Measurements from ENCODE around the gene ANKRD55. TPM values are rescaled to one million over a fixed set of nuclear protein-coding genes. Genes with fewer than 3 reads are reported as not detected.
A peak's percentile ranks its signal among the peaks of the same experiment; 100 is the strongest.

Gene ANKRD55
- total and polyA plus RNA-seq, 9 of the 15 experiments (the other 6 are each of a cell fraction or from before 2014, with no cell fraction given), result 3.4 to 10.6 (median 6.5) TPM

GRCh38 chr5:56123531-56124243 lies 109.4 kb downstream of the ANKRD55 start (continued):
- peak; percentile 51; the same call in 1 of the 2 replicates for TF ChIP-seq ZNF592 (IDR thresholded peaks at IDR 0.05)
- TF ChIP-seq MTA2 (IDR thresholded peaks at IDR 0.05; ENCODE audit: low read depth), result peak; percentile 98
- no peak for TF ChIP-seq CLOCK (CRISPR knock-in tag; IDR thresholded peaks at IDR 0.05; ENCODE audit: borderline replicate concordance)
- peak; percentile 100 for TF ChIP-seq ETV1 (tag; conservative IDR thresholded peaks at IDR 0.05; ENCODE audit: low read depth)
- TF ChIP-seq ZNF512 (tag; IDR thresholded peaks at IDR 0.05), result no peak
- TF ChIP-seq MYNN (IDR thresholded peaks at IDR 0.05), result peak; percentile 93
- no peak for TF ChIP-seq MYNN (CRISPR knock-in tag; IDR thresholded peaks at IDR 0.05)
- TF ChIP-seq GABPB2 (CRISPR knock-in tag; conservative IDR thresholded peaks at IDR 0.05), result no peak
- TF ChIP-seq ZNF263 (CRISPR knock-in tag; IDR thresholded peaks at IDR 0.05; ENCODE audit: borderline replicate concordance), result no peak
- peak; percentile 64 for TF ChIP-seq ZKSCAN1 (IDR thresholded peaks at IDR 0.05; ENCODE audit: low read depth, low read length)
- no peak for TF ChIP-seq ZNF699 (CRISPR knock-in tag; IDR thresholded peaks at IDR 0.05; ENCODE audit: insufficient replicate concordance)
- no peak for TF ChIP-seq ZNF280B (CRISPR knock-in tag; IDR thresholded peaks at IDR 0.05)
- TF ChIP-seq YBX1 (IDR thresholded peaks at IDR 0.05), result no peak
- TF ChIP-seq ARID1B (IDR thresholded peaks at IDR 0.05), result peak; percentile 100
- TF ChIP-seq HMGN3 (IDR thresholded peaks at IDR 0.05; ENCODE audit: borderline replicate concordance, extremely low read depth, insufficient read length, low read depth, low read length), result peak; percentile 97
- peak; percentile 94 for TF ChIP-seq MEF2D (tag; conservative IDR thresholded peaks at IDR 0.05; ENCODE audit: low read depth)
- no peak for TF ChIP-seq FUS (optimal IDR thresholded peaks at IDR 0.05; ENCODE audit: low read depth, low read length)
- TF ChIP-seq BCOR (IDR thresholded peaks at IDR 0.05), result peak; percentile 91
- peak; percentile 96 for TF ChIP-seq ZNF766 (CRISPR knock-in tag; conservative IDR thresholded peaks at IDR 0.05)

Measured in K562 (cell line).